GM21381 (cell line): Measurements from ENCODE around the gene KITLG.
"Not testable (repeated sequence)": the region's sequence is repeated elsewhere in the genome, so short reads cannot be mapped to it uniquely, and the experiment has no call there.

Source experiments
- ATAC-seq: cut with Tn5 transposase; IDR thresholded peaks from one replicate; pipeline ENCODE4 v1.9.1; 2021; ENCODE audit warnings: mild to moderate bottlenecking, moderate library complexity; ENCODE audit not compliant: unreplicated experiment

KITLG gene

DNA sequence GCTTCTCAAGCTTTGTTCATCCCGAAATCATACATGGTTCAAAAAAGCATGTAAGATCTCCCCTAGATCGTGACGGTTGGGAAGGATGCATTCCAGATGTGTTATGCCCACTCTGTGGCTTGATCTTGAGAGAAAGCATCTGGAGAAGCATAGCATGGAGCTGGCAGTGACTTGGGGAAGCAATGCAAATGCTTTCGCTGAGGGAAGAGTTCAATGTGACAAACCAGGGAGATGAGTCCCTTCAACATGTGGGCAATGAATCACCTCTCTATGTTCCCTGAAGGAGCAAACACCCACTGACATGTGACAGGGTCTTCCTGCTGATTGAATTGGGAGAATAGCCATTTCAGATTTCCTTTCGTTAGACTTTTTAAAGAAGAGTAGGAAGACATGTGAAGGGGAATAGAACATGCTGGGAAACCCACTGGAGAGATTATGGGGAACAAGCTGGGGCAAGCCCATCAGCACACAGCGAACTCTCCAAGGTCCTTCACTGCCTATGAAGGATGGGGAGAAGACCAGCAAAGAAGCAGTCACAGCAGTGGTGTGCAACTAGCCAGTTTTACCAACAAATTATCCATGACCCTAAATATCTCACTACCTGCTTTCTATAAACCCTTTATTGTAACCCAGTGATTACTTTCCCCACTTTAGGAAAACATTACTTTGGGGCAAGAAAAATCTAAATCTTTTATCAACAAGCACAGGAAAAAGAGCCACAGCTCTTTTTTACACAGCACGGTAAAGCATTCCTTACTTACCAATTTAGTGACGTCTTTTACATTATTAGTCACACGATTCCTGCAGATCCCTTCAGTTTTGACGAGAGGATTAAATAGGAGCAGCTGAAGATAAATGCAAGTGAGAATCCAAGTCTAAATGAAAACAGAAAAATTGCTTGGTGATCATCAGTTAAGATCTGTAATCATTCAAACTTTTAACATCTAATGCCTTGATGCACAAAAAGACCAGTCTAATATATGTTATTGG, 35.0 kb downstream of the KITLG start:
- no peak for ATAC-seq

DNA sequence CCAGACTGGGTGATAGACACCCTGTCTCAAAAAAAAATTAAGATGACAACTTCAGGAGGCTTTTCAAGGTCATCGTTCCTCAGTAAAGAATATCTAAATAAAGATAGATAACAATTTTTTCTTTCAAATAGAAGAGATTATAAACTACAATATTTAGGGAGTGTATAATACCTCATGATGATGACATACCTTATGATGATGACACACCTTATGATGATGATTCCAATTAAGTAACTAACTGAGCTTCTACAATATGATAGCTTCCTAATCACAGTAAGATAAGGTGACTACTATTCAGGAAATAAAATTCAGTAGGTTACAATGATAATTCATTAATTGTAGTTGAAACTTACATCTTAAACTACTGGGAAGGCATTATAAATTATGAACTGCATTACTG, 40.4 kb downstream of the KITLG start:
- no peak for ATAC-seq

DNA sequence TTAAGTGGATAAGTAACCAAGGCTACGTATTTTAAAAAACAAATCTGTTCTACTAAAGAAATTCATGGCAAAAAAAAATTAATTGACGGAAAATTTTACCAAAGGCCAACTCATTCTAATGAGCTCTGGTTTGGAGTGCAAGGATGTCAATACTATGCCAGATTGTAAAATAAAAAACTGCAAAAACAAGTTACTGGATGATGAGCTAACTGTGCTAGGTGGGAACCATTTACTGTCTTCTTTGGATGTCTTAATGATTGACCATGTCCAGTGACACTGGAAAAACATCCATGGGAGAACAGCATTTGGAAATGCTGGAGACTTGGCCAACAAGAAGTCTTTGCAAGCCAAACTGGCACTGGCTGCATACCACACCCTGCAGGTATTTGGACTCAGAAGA, 41.6 kb downstream of the KITLG start:
- ATAC-seq, result no peak

DNA sequence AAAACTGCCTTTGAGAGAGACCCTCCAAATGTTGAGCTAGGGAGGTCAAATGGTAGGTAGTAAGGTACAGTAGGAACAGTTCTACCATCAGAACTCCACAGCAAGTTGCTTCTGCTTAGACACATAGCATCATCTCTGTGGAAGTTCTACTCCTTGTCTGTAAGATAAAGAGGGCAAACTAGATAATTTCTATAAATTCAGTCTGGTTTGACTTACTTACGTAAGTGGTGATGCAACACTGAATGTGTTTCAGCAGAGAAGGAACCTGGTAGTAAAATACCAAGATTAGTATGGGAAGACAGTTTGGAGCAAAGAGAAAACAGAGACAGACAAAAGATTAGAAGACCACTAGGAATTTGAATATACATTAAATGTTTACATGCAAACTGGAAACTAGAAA, 42.0 kb downstream of the KITLG start:
- ATAC-seq, result no peak

DNA sequence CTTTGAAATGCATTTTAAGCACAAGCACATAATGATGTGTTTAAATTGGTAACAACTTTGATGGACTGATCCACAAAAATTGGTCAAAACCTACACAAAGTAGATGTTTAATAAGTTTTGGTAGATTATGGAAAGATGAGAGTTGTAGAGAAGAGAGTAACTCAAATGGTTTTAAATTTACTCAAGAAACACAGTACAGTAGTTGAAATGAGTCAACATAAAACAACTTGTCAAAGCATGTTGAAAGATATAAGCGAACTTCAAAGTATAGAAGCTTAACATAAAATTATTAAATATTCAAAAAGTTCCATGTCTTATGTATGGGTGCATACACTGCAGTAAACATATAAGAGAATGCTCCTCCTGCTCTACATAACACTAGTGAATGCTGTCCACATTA, 49.4 kb downstream of the KITLG start:
- no peak for ATAC-seq

DNA sequence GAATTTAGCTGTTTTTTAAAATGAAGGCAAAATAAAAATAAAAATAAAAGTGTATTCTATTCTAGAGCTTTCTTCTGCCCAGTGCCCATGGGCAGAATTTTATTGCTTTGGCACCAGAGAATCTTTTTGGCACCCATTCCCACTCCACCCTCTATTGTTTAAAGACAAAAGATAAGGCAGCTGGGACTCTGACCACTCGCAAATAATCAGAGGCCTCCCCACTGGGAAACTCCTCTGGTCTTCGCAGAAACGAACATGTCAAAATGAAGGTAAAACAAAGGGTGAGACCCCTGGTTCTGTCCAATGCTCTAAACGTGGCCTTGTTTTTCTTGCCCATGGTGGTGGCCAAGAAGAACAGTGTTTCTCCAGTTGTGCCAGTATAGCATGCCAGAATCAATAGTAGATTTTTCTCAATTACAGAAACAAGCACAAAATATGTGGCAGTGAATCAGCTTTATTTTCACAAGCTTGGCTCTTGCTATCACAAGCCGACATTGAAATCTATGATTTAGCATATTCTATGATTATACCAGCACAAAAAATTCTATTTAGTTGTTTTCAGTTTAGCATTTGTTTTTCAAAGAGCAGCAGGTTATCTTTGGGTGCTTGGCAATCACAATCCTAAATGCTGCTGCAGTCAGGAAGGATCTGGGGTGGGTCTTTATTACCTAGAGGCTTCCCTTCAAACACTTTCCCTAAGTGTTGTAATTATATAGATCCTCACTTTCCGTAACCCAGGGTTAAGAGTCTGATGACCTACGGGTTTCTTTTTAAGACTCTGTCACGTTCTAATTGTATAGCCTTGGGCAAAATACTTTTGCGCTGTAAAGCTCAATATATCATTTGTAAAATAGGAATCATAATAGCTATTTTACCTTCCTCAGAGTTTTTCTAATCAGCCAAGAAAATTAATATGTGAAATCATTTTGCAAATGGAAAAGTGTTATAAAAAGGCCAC, 50.5 kb downstream of the KITLG start:
- no peak for ATAC-seq

DNA sequence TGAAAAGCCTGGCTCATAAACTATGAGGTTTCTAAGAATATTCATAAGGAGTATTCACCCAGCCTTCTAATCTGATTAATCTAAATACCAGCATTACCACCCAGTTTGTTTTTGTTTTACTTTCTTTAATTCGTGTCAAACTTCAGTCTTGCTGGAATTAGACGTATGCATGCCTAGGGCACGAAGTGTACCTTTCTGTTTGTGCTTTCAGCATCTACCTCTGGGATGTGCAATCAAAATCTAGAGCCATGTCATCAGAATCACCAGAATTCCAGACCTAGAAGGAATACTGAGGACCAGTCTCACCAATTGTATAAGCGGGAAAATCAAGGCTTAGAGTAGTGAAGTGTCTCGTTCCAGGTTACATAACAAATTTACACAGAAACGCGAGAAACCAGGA, 57.3 kb downstream of the KITLG start:
- no peak for ATAC-seq

DNA sequence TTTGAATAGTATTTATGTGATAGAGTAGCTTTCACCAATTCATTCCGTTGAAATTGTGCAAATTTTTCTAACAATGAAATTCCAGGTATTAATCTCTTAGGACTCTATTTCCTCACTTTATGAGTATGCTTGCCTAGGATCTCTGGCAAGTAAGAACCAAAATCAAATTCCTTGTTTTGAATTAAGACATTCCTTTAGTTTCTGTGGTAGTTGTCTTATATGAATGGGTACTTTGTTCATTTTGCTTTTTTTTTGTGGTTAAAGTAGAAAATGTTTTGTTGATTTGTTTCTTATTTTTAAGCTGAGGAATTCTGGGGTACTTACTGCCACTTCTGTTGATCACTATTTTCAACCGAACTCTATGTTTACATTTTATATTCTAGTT, 59.8 kb downstream of the KITLG start:
- no peak for ATAC-seq

DNA sequence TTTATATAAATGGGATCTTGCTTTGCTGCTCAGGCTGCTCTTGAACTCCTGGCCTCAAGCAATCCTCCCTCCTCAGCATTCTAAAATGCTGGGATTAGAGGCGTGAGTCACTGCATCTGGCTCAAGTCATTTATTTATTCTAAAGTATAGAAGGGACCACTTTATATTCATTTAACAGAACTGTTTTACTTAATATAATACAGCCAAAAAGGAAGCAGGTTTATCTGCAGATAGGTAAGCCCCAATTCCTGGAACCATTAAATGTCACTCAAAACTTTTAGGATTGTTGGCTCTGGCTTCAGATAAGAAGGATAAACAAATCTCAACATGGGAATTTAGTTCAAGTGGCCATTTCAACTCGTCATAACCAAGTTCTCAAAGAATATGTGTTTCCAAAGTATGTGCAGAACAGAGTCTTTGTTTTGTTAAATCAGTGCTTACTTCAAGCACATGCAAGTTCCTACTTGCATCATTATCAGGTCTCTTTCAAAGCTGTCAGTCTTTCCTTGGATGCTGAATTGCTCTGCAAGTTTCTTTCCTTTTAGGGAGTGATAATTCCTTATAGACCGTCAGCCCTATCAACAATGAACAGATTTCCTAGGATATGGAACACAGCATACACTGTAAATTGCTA, 60.4 kb downstream of the KITLG start:
- no peak for ATAC-seq

DNA sequence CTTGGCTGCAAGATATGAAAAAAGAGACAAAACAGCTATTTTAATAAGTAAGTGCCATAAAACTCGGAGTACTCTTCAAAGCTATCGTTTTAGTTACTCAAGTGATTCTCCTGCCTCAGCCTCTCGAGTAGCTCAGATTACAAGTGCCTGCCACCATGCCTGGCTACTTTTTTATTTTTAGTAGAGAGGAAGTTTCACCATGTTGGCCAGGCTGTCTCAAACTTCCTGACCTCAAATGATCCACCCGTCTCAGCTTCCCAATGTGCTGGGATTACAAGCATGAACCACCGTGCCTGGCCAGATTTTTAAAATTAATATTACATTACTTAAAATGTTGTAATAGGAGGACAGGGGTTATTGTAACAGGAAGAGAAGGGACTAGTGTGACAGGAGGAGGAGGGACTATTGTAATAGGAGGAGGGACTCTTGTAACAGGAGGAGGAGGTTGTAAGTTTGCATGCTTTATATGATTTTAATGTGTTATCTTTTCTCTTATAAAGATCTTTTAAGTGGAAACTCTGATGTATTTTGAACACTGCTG, 61.3 kb downstream of the KITLG start:
- ATAC-seq, result no peak

DNA sequence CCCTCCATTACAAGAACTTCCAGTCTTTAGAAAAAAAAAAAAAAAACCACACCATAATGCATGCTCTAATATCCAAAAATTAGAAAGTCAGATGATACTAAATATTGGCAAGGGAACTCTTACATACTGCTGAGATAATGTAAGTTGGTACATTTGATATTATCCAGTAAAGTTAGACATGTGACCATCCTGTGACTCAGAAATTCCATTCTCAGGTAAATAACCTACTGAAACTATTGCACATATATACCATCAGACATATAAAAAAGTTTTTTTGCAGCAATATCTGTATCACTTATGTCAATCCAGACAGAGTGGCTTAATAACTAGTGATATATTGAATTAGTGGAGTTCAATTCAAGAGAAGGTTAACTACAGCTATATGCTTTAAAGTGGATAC, 63.5 kb downstream of the KITLG start:
- ATAC-seq, result no peak

DNA sequence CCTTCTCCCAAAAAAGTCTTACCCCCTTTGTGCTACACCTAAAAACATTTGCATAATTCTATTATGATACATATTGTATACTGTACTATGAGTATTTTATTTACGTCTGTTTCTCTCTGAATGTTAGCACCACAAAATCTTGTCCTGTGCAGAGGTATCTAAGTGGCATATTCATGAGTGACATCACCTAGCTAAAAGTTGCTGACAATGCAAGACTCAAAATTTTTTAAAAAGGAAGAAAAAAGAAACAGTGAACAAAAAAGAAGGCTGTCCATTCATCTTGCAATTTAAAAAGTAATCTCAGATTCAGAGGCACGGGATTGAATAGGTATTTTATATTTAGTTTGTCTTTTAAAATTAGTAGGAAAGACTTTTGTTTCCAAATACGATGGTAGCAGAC, 69.4 kb downstream of the KITLG start:
- ATAC-seq, result no peak

DNA sequence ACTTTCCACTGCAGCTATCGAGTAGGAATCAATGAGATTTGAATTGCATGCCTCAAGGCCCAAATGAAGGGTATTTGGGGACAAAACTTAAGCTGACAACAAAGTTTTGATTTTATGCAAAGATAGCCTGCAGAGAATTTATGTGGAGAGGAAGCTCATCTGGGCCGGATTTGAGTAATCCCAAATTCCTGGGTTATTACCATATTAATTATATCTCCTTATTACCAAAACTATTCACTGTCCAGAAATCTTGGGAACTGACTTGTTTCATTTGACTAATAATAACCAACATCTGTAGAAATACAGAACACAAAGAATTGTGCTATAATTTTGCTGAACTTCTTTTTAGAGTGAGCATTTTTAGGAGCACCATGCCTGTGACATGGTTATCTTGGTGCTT, 70.4 kb downstream of the KITLG start:
- no peak for ATAC-seq

DNA sequence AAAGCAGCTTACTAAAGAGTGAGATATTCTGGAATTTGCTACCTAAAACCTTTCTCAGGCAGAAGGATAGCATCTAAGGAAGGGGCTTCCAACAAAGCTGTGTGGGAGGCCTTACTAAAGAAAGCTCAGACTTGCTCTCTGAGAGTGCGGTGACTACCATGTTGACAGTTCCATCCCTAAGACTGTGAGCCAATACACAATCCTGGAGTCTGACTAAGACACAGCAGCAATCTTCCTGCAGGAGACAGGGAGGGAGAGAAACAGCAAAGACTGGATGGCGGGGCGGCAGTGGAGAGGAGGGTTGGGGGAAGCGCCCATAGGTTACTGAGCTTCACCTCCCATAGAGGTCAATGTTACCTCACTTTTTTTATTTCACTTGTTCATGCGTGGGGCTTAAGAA, 70.9 kb downstream of the KITLG start:
- no peak for ATAC-seq

DNA sequence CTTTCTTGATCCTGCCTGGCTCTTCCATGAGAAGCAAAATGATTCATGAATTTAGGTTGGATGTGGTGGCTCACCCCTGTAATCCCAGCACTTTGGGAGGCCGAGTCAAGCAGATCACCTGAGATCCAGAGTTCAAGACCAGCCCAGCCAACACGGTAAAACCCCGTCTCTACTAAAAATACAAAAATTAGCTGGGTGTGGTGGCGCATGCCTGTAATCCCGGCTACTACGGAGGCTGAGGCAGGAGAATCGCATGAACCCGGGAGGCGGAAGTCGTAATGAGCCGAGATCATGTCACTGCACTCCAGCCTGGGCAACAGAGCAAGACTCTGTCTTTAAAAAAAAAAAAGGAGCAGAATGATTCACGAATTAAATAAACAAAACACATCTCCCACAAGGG, 72.4 kb downstream of the KITLG start:
- not testable (repeated sequence) for ATAC-seq

DNA sequence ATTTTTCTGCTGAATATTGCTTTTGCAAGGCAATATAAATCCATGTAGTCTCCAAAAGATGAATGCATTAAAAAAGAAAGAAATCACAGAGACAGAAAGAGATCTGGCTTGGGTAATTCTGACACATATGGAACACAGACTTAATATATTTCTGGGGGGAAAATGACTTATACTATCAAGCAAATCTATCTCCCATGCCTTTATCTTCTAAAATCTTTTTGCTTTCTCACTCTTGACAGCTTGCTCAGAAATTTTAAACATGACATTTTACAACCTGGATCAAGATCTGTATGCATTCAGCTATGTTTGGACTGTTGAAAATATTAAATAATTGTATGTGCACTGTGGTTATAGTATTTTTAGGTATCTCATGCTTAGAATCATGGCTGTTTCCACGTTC, 73.0 kb downstream of the KITLG start:
- no peak for ATAC-seq

DNA sequence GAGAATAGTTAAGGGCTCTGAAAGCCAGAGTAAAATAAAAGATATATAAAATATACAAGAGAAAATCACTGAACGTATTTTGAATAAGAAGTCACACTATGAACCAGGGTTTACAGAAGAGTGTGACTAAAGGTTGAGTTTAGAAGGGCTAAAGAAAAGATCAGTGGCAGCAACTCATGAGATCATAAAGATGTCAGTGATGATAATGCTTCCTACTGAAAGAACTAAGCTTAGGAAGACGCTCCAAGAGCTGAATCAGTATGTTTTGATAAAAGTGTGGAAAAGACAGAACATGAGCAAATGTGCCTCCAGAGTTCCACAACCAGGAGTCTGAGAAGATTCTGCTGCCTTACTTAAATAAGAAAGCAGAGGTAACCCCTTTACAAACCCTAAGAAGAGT, 74.6 kb downstream of the KITLG start:
- ATAC-seq, result no peak

DNA sequence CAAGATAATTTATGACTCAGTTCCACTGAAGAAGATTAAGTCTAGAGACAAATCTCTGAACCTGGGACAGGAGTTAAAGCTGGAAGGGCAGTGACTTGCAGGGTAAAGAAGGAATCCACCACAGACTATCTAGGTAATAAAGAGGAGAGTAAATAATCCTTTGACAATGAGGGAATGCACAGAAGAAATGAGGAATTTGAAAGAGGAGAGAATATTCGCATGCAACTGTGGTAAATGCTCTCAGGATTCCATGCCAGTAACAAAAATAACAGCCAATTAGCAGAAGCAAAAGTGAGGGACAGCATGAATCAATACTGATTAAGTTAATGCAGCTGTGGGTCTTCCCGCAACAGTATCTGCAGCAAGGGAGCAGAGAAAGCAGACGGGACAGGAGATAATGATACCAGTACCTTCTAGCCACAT, 77.0 kb downstream of the KITLG start:
- ATAC-seq, result no peak

DNA sequence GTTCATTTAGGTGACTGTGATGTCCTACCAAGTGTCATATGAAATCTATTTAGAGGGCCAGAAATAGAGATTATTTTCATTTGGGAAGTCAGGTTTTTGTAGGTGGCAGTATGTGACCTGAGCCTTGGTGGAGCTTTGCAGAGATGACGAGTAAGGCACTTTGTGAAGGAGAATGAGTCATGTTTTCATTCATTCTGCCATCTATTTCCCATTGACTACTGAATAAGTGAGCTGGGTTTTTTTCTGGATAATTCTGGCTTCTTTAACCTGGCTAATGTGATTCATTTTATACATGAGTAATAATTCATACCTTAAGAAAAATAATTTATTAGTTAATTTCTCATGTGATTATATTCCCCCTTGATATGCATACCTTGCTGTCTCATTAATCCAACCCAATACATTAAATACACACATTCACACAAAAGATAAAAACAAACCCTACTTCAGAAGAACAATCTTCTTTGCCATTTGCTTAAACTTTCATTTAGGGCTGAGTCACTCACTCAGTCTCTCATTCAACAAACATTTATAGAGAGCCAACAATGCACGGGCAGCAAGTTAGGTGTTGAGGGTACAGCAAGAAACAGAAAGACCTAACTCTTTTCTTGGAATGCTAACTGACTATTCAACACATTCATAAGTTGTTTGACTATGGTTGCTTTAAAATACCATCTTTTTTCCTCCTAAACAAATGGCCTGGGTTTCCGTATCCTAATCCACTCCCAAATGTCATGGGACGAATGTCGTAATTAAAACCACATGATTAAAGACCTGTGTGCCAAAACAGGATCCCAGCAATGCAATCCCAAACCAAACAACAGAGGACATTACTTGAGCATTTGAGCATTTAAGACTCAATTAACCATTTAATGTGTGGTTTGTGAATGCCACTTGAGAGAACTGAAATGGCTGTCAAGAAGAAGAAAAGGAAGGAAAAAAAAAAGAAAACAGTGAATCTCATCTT, 78.0 kb downstream of the KITLG start:
- ATAC-seq, result no peak

DNA sequence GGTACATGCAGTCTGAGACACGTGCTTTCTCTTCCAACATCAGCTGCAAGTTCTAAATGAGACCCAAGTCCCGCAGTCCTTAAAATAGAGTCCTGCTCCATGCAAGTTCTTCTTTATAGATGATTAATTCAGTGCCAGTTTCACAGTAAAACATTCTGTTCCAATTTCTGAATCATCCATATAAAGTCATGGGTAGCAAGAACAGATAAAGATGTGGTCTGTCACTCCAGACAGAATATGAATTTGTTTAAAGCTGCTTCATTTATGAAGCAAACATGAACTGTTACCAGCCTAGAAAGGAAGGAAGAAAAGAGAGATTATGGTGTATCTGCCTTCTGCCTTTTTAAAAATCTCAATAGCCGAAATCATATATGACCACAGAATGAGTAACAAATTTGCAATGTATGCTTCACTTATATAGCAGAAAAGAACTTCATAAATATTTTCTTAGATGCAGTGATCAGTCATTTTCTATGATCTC, 83.3 kb downstream of the KITLG start:
- no peak for ATAC-seq
